Measurements from ENCODE around the gene PEX5.

PEX5 gene

DNA sequence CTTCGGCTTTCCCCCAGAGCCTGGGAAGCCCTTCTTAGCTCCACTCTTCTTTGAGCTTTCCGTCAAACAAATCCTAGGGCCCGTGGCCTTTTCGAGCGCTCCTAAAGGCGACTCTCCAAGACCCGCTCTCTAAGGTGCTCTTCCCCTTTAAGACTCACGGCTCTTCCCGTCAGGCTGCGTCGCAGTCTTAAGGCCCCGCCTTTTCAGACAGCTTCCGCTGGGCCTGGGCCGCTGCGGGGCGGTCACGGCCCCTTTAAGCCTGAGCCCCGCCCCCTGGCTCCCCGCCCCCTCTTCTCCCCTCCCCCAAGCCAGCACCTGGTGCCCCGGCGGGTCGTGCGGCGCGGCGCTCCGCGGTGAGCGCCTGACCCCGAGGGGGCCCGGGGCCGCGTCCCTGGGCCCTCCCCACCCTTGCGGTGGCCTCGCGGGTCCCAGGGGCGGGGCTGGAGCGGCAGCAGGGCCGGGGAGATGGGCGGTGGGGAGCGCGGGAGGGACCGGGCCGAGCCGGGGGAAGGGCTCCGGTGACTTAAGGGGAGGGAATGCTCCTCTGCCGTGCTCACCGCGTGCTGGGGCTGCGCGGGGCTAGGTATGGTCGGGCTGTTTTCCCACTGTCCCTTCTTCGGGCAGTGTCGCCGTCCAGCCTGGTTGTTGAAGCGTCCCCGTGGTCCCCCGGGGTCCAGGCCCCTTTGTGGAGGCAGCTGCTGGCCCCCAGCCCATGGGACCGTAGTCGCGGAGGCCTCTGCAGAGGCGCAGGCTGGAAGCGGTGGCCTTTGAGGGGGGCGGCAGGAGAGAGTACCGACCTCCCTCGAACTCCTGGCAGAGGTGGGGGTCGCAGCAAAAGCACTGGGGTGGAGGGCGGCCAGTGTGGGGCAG is at the start of gene PEX5:
Gene PEX5 (plus strand): TSS at position 289 of the 870 bp plus-strand sequence. CDS start 692 bp downstream, outside the sequence.
- DNase-seq, result peak; percentile 92

- DNase-seq, result no peak
Observed at GRCh38 chr12:7141351-7142005, 48.0 kb upstream of the PEX5 start.

DNA sequence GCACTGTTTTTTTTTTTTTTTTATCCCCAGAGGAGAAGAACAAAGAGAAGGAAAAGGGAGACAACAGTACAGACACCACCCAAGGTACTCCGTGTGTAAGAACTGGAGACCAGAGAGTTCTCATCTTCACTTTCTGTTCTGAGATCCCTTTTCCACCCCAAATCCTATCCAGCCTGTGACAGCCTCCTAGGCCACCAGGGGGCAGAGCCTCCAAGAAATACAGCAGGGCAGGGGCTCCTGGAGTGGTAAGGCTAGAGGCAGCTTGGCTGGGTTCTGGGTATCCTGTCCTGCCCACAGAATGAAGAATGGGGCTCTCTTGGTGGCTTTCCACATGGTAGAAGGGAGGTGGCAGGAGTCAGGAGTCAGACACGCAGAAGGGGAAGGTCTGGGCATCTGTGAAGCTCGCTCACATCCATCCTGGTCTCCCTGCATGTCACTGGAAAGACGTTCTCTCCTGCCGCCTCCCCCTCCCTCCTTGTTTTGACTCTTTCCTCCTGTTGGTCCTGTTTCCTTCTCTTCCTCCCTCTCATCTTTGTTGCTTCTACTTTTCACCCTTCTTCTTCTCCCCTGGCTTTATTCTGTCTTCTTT is 47.3 kb upstream of the PEX5 start:
- DNase-seq, result peak; percentile 74

- no peak for DNase-seq
Observed at GRCh38 chr12:7142809-7143465, 46.5 kb upstream of the PEX5 start.

- DNase-seq, result no peak
Observed at GRCh38 chr12:7143564-7143963, 45.9 kb upstream of the PEX5 start.

DNA sequence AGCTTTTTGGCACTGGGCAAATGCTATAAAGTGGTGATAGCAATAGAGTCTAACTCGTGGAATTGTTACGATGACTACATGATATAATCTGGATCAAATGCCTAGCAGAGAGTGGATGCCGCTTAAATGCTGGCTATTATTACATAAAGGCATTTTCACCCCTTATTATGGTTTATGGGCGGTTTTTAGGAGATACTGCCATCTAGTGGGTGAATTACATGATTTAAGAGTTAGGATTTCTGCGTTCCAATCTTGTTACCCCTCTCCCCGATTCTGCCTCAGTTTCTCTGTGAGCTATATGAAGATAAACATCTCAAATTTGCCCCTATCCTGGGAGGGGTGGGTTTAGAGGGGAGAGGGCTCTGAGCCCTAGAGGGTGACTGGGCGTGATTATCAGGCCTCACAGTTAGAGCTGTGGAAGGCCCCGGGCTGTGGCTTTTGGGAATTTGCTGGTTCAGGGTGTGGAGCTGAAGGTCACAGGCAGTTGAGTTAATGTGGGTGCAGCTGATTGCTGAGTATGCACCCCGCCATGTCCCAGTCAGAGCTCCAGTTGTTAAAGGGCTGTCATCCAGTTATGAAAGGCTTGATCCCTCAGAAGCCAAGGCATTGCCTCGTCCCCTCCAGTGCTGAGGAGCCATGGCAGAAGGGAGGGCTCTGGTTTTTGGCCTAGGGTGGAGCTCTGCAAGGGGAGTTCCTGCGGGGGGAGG is 44.9 kb upstream of the PEX5 start:
- peak; percentile 50 for DNase-seq

DNA sequence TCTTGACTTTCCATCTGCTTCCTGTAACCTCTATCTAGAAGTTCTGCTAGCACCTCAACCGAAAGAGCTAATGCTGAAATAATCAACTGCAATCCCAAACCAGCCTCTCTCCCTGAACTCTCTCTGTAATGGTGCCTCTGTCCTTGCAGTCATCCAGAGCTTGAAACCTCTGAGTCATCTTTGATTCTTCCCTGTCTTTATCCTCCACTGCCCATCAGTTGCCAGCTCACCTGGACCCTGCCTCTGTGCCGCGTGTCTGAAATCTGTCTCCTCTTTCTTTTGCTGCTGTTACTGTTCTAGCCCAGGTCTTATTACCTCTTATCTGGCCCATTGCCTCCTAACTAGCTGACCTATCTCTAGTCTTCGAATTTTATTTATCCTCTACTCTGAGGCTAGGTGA is 43.8 kb upstream of the PEX5 start:
- no peak for DNase-seq

GRCh38 chr12:7146228-7146627 is 43.3 kb upstream of the PEX5 start:
- no peak for DNase-seq

DNA sequence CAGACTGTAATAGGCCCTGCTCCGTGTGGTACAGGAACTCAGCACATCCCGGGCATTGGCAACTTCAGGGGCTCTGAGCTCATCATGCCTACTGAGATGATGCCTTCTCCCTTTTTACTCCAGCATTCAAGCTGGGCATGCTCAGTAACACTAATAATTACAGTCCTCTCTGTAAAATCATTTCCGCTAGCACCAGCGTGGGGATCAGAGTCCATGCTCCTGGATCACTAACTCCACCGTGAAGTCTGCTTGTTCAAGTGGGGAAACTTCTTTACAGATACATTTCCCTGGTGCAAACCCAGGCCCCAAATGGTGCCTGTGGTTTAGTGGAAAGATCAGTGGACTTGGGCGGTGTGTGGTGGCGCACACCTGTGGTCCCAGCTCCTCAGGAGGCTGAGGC is 42.6 kb upstream of the PEX5 start:
- no peak for DNase-seq

GRCh38 chr12:7150356-7150755 is 39.1 kb upstream of the PEX5 start:
- no peak for DNase-seq

GRCh38 chr12:7150841-7151240 is 38.6 kb upstream of the PEX5 start:
- no peak for DNase-seq

GRCh38 chr12:7151532-7151931 is 38.0 kb upstream of the PEX5 start:
- no peak for DNase-seq

- no peak for DNase-seq
Observed at GRCh38 chr12:7152818-7153217, 36.7 kb upstream of the PEX5 start.

GRCh38 chr12:7154042-7154441 is 35.4 kb upstream of the PEX5 start:
- DNase-seq, result no peak

DNA sequence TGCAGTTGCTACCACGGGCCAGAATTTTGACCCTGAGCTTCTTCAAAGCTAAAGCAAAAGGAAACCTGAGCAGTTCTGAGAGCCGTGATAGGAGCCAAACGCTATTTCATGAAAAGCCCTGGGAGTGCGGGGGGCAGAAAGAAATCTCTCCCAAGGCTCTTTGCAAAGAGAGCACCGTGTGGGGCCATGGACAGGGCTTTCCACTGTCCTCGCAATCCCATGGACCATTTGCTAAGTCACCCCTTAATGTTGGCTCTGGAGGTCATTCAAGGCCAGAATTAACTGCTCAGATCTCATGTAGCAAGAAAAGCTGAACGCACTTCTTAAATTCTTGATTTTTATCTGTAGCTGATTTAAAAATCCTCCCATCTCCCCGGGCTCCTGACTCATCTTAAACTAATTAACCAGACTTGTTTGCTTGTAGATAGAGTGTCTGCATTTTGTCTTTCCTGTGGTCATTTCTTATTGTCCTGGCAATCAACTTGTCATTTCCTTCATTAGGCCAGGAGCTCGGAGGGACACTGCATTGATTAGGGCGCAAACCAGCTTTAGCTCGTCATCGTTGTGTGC is 34.5 kb upstream of the PEX5 start:
- DNase-seq, result no peak

DNA sequence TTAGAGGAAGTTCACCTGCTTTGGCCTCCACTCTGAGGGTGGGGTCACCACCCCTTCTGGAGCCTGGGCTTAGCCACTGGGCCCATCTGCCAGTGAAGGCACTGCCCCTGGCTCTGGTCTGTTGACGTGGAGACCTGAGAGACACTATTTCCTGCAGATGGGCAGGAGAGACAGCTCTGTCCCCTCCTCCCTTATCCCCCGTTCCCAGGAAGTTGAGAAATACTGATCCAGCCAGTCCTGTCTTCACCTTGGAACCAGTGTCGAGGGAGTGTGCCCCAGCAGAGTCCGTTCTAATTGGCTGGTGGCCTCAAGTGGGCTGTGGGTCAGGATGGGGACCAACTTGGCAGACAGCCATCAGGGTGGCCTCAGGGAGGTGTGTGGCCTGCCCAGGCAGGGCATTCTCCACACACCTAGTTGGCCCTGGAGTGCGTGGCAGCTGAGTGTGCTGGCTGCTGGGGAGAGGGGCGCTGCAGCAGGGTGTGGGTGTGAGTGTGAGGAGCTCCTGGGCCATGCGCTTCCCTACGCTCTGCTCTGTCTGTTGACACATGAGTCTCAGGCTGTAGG is 33.9 kb upstream of the PEX5 start:
- DNase-seq, result no peak

DNA sequence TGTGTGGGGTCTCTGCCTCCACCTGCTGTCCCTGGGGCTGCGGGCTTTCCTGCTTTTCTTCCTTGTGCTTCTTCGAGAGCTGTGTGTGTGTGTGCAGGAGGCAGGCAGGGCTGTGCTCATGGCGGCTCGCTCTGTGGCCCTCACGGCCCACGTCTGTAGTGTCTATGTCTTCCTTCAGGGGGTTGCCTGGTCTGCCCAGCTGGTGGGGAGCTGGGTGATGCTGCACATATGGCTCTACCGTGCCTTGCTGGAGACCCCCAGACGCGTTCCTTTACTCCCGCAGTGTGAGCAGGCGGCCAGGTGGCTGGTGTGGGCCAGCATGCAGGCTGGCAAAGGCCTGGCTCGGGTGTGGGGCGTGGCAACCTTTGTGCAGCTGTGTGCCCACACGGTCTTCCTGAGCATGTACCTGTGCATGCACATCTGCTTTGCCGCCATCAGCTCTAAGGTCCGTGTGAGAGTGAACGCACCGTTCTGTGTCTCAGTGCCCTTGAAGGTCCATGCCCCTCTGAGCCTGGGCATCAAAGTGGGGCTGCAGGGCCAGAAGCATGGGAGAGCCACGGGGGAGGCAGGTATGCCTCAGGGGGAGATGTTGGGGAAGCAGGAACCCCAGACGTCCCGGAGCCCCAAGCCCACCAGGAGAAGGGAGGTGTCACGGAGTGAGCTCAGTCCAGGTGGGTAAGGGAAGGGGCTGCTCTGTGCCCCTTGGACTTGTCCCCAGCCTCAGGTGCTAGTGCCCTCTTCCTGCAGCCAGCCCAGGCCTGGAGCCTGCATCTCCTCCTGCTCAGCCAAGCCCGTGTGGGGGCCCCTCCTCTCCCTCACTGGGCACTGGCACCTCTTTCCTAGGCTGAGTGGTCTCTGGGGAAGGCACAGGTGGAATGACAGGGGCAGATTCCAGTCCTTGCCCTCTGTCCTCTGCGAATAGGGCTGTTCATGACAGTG is 33.0 kb upstream of the PEX5 start:
- DNase-seq, result no peak

GRCh38 chr12:7157391-7157790 is 32.1 kb upstream of the PEX5 start:
- DNase-seq, result no peak

- no peak for DNase-seq
Observed at GRCh38 chr12:7158781-7159609, 30.5 kb upstream of the PEX5 start.

- no peak for DNase-seq
Observed at GRCh38 chr12:7160183-7160582, 29.3 kb upstream of the PEX5 start.
